Adipocyte (in vitro differentiated cells): ENCODE data around the gene GARIN1A.
"Not testable (repeated sequence)": the region's sequence is repeated elsewhere in the genome, so short reads cannot be mapped to it uniquely, and the experiment has no call there.

Experiments used
- DNase-seq: peaks from one replicate; pipeline ENCODE4 v3.0.0-alpha.2; 2015; ENCODE audit warnings: low read depth
- H3K27me3 ChIP-seq: replicated peaks from 2 replicates; pipeline ENCODE4 v1.7.0; 2013; ENCODE audit warnings: mild to moderate bottlenecking, low read length, moderate library complexity; ENCODE audit not compliant: control insufficient read depth, insufficient read depth
- H3K36me3 ChIP-seq: 2 replicates; pipeline ENCODE4 v1.7.0; 2013; ENCODE audit warnings: low read length, mild to moderate bottlenecking, moderate library complexity; ENCODE audit not compliant: control insufficient read depth, insufficient read depth, severe bottlenecking
- H3K4me1 ChIP-seq: 2 replicates; pipeline ENCODE4 v1.7.0; 2013; ENCODE audit warnings: mild to moderate bottlenecking, low read length, moderate library complexity; ENCODE audit not compliant: control insufficient read depth, insufficient read depth
- H3K4me3 ChIP-seq: 2 replicates; pipeline ENCODE4 v1.7.0; 2013; ENCODE audit warnings: mild to moderate bottlenecking, low read length, moderate library complexity
- H3K9ac ChIP-seq: 2 replicates; pipeline ENCODE4 v1.7.0; 2013; ENCODE audit warnings: mild to moderate bottlenecking, low read length, moderate library complexity
- H3K9me3 ChIP-seq: 2 replicates; pipeline ENCODE4 v1.7.0; 2013; ENCODE audit warnings: mild to moderate bottlenecking, low read length, moderate library complexity; ENCODE audit not compliant: control insufficient read depth

The GARIN1A gene

GRCh38 chr7:128671992-128672391 lies at the start of gene GARIN1A:
Gene GARIN1A, plus strand, starts transcription at chr7:128672292. Its CDS starts 106 bp downstream, at chr7:128672398.
- DNase-seq, result no peak
- no peaks in the 10 kb centered on the region for H3K27me3 ChIP-seq
- H3K36me3 ChIP-seq, result peaks cover 16% of the 10 kb centered on the region
- no peak within 1 kb of the TSS for H3K4me3 ChIP-seq
- no peaks in the 10 kb centered on the region for H3K4me1 ChIP-seq
- no peaks in the 10 kb centered on the region for H3K9me3 ChIP-seq
- H3K9ac ChIP-seq, result no peak within 1 kb of the TSS

GRCh38 chr7:128627124-128627523 lies 45.0 kb upstream of the GARIN1A start:
- peaks cover 48% of the 10 kb centered on the region for H3K36me3 ChIP-seq
- not testable (repeated sequence) for H3K9me3 ChIP-seq, H3K9ac ChIP-seq, H3K27me3 ChIP-seq, H3K4me1 ChIP-seq, H3K4me3 ChIP-seq
- peak; percentile 19 for DNase-seq

- H3K27me3 ChIP-seq, H3K9ac ChIP-seq, DNase-seq, H3K4me3 ChIP-seq, H3K4me1 ChIP-seq, H3K9me3 ChIP-seq: not testable (repeated sequence)
- peaks cover 38% of the 10 kb centered on the region for H3K36me3 ChIP-seq
Observed at GRCh38 chr7:128633915-128634314, 38.2 kb upstream of the GARIN1A start.

- peaks cover 40% of the 10 kb centered on the region for H3K36me3 ChIP-seq
- not testable (repeated sequence) for H3K27me3 ChIP-seq, H3K9ac ChIP-seq, H3K4me3 ChIP-seq, DNase-seq, H3K4me1 ChIP-seq, H3K9me3 ChIP-seq
Observed at GRCh38 chr7:128645206-128645605, 26.9 kb upstream of the GARIN1A start.

GRCh38 chr7:128645844-128646243 lies 26.2 kb upstream of the GARIN1A start:
- H3K27me3 ChIP-seq, H3K4me1 ChIP-seq, H3K9me3 ChIP-seq, DNase-seq, H3K4me3 ChIP-seq, H3K9ac ChIP-seq: not testable (repeated sequence)
- peaks cover 39% of the 10 kb centered on the region for H3K36me3 ChIP-seq

- not testable (repeated sequence) for DNase-seq, H3K4me1 ChIP-seq, H3K27me3 ChIP-seq, H3K9ac ChIP-seq, H3K9me3 ChIP-seq, H3K4me3 ChIP-seq
- H3K36me3 ChIP-seq, result peaks cover 37% of the 10 kb centered on the region
Observed at GRCh38 chr7:128646877-128647276, 25.2 kb upstream of the GARIN1A start.

GRCh38 chr7:128651096-128651495 lies 21.0 kb upstream of the GARIN1A start:
- not testable (repeated sequence) for H3K4me3 ChIP-seq, H3K27me3 ChIP-seq, H3K9ac ChIP-seq, H3K9me3 ChIP-seq, DNase-seq, H3K4me1 ChIP-seq
- peaks cover 20% of the 10 kb centered on the region for H3K36me3 ChIP-seq

- H3K4me1 ChIP-seq, DNase-seq, H3K4me3 ChIP-seq, H3K9me3 ChIP-seq, H3K27me3 ChIP-seq, H3K9ac ChIP-seq: not testable (repeated sequence)
- peaks cover 16% of the 10 kb centered on the region for H3K36me3 ChIP-seq
Observed at GRCh38 chr7:128652606-128653005, 19.5 kb upstream of the GARIN1A start.

- H3K4me1 ChIP-seq, H3K9me3 ChIP-seq, H3K4me3 ChIP-seq, DNase-seq, H3K27me3 ChIP-seq, H3K9ac ChIP-seq: not testable (repeated sequence)
- H3K36me3 ChIP-seq, result peaks cover 15% of the 10 kb centered on the region
Observed at GRCh38 chr7:128653197-128653596, 18.9 kb upstream of the GARIN1A start.

GRCh38 chr7:128654080-128654479 lies 18.0 kb upstream of the GARIN1A start:
- H3K4me3 ChIP-seq, H3K36me3 ChIP-seq, H3K9ac ChIP-seq, H3K27me3 ChIP-seq, H3K4me1 ChIP-seq, H3K9me3 ChIP-seq, DNase-seq: not testable (repeated sequence)

GRCh38 chr7:128654501-128654900 lies 17.6 kb upstream of the GARIN1A start:
- H3K9ac ChIP-seq, DNase-seq, H3K36me3 ChIP-seq, H3K4me1 ChIP-seq, H3K4me3 ChIP-seq, H3K9me3 ChIP-seq, H3K27me3 ChIP-seq: not testable (repeated sequence)

- not testable (repeated sequence) for H3K4me3 ChIP-seq, H3K9me3 ChIP-seq, DNase-seq, H3K4me1 ChIP-seq, H3K9ac ChIP-seq, H3K27me3 ChIP-seq, H3K36me3 ChIP-seq
Observed at GRCh38 chr7:128658428-128658827, 13.7 kb upstream of the GARIN1A start.
